ENCODE measurements around the gene TMPRSS13. TPM values are rescaled to one million over a fixed set of nuclear protein-coding genes. Genes with fewer than 3 reads are reported as not detected.
A peak's percentile ranks its signal among the peaks of the same experiment; 100 is the strongest.

The TMPRSS13 gene
- total and polyA plus RNA-seq, 9 of the 15 experiments (the other 6 are each of a cell fraction or from before 2014, with no cell fraction given), result 0.11 to 0.29 (median 0.15) TPM

DNA sequence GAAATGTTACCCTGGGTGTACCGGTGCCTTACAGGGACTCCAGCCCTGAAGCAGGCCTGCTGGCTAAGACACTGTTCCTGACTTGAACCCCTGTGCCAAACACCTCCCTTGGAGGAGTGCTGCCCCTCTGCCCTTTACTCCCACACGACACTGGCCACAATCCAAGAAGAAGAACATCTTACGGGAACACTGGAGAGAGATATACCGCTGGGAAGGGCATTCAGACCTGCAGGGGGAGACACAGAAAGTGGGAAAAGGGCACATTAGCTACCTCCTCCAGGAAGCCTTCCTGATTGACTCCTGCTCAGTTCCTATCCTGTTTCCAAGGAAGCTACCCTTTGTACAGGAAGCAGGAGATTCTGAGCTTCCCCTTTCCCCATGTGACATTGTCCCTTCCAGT, 18.7 kb downstream of the TMPRSS13 start (continued):
- TF ChIP-seq, protein P1, sequence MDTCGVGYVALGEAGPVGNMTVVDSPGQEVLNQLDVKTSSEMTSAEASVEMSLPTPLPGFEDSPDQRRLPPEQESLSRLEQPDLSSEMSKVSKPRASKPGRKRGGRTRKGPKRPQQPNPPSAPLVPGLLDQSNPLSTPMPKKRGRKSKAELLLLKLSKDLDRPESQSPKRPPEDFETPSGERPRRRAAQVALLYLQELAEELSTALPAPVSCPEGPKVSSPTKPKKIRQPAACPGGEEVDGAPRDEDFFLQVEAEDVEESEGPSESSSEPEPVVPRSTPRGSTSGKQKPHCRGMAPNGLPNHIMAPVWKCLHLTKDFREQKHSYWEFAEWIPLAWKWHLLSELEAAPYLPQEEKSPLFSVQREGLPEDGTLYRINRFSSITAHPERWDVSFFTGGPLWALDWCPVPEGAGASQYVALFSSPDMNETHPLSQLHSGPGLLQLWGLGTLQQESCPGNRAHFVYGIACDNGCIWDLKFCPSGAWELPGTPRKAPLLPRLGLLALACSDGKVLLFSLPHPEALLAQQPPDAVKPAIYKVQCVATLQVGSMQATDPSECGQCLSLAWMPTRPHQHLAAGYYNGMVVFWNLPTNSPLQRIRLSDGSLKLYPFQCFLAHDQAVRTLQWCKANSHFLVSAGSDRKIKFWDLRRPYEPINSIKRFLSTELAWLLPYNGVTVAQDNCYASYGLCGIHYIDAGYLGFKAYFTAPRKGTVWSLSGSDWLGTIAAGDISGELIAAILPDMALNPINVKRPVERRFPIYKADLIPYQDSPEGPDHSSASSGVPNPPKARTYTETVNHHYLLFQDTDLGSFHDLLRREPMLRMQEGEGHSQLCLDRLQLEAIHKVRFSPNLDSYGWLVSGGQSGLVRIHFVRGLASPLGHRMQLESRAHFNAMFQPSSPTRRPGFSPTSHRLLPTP (IDR thresholded peaks at IDR 0.05; ENCODE audit: borderline replicate concordance, extremely low read depth, insufficient read length), result peak; percentile 51
- peak; percentile 84 for TF ChIP-seq BCOR (IDR thresholded peaks at IDR 0.05)
- peak in 1 of 2 experiments; percentile 24; a peak in 1 of 3 replicates for TF ChIP-seq CBX3 (IDR thresholded peaks at IDR 0.05; ENCODE audit: borderline replicate concordance in 1 of 2, low read length in 2 of 2)
- TF ChIP-seq POU5F1 (IDR thresholded peaks at IDR 0.05; ENCODE audit: borderline replicate concordance, low read depth, low read length, partially characterized antibody), result no peak
- no peak for TF ChIP-seq HDAC6 (IDR thresholded peaks at IDR 0.05; ENCODE audit: low read depth, low read length)
- peak; percentile 100 for TF ChIP-seq ZFP36 (IDR thresholded peaks at IDR 0.05; ENCODE audit: low read depth, low read length, partially characterized antibody)
- no peak for TF ChIP-seq HDAC8 (tag; IDR thresholded peaks at IDR 0.05)
- TF ChIP-seq, protein P2, sequence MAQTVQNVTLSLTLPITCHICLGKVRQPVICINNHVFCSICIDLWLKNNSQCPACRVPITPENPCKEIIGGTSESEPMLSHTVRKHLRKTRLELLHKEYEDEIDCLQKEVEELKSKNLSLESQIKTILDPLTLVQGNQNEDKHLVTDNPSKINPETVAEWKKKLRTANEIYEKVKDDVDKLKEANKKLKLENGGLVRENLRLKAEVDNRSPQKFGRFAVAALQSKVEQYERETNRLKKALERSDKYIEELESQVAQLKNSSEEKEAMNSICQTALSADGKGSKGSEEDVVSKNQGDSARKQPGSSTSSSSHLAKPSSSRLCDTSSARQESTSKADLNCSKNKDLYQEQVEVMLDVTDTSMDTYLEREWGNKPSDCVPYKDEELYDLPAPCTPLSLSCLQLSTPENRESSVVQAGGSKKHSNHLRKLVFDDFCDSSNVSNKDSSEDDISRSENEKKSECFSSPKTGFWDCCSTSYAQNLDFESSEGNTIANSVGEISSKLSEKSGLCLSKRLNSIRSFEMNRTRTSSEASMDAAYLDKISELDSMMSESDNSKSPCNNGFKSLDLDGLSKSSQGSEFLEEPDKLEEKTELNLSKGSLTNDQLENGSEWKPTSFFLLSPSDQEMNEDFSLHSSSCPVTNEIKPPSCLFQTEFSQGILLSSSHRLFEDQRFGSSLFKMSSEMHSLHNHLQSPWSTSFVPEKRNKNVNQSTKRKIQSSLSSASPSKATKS (CRISPR knock-in tag; IDR thresholded peaks at IDR 0.05), result no peak
- 0 out of 2 replicates have a peak, but pooled peaks have one; percentile 82 for TF ChIP-seq SMARCA5 (IDR thresholded peaks at IDR 0.05)
- TF ChIP-seq, protein P3, sequence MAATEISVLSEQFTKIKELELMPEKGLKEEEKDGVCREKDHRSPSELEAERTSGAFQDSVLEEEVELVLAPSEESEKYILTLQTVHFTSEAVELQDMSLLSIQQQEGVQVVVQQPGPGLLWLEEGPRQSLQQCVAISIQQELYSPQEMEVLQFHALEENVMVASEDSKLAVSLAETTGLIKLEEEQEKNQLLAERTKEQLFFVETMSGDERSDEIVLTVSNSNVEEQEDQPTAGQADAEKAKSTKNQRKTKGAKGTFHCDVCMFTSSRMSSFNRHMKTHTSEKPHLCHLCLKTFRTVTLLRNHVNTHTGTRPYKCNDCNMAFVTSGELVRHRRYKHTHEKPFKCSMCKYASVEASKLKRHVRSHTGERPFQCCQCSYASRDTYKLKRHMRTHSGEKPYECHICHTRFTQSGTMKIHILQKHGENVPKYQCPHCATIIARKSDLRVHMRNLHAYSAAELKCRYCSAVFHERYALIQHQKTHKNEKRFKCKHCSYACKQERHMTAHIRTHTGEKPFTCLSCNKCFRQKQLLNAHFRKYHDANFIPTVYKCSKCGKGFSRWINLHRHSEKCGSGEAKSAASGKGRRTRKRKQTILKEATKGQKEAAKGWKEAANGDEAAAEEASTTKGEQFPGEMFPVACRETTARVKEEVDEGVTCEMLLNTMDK (IDR thresholded peaks at IDR 0.05; ENCODE audit: borderline replicate concordance, insufficient read depth, low read depth, low read length, poor library complexity, severe bottlenecking), result peak; percentile 51
- no peak for TF ChIP-seq ZNF23 (CRISPR knock-in tag; IDR thresholded peaks at IDR 0.05)
- TF ChIP-seq, protein P4, sequence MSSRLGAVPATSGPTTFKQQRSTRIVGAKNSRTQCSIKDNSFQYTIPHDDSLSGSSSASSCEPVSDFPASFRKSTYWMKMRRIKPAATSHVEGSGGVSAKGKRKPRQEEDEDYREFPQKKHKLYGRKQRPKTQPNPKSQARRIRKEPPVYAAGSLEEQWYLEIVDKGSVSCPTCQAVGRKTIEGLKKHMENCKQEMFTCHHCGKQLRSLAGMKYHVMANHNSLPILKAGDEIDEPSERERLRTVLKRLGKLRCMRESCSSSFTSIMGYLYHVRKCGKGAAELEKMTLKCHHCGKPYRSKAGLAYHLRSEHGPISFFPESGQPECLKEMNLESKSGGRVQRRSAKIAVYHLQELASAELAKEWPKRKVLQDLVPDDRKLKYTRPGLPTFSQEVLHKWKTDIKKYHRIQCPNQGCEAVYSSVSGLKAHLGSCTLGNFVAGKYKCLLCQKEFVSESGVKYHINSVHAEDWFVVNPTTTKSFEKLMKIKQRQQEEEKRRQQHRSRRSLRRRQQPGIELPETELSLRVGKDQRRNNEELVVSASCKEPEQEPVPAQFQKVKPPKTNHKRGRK (tag; IDR thresholded peaks at IDR 0.05), result no peak
- no peak for TF ChIP-seq ZNF24 (IDR thresholded peaks at IDR 0.05)
- peak; percentile 92 for TF ChIP-seq ZNF436 (CRISPR knock-in tag; IDR thresholded peaks at IDR 0.05)
- peak; percentile 58 for TF ChIP-seq NFIC (IDR thresholded peaks at IDR 0.05)

Data from K562 (cell line).